Neural cell (in vitro differentiated cells): ENCODE measurements around the gene ACYP2. TPM values are rescaled to one million over a fixed set of nuclear protein-coding genes. Genes with fewer than 3 reads are reported as not detected.

Source experiments
- H2AFZ ChIP-seq: fragments of 200-600, 300-800 bp; sonication (generic), shearing (Covaris generic); 2 replicates; pipeline ENCODE4 v1.6.0; 2014; ENCODE audit warnings: low read depth, mild to moderate bottlenecking, antibody characterized with exemption, low read length, moderate library complexity
- H3F3A ChIP-seq: fragments of 200-600 bp; shearing (Covaris generic); 2 replicates; pipeline ENCODE4 v1.6.1; 2016; ENCODE audit warnings: mild to moderate bottlenecking, moderate library complexity, mixed read lengths, antibody characterized with exemption, low read length; ENCODE audit not compliant: insufficient read depth, poor library complexity, severe bottlenecking
- H3K27ac ChIP-seq: fragments of 200-600, 300-800 bp; sonication (generic), shearing (Covaris generic); 2 replicates; pipeline ENCODE4 v1.5.1; 2014; ENCODE audit warnings: mild to moderate bottlenecking, low read length, moderate library complexity
- H3K27me3 ChIP-seq: fragments of 300-800, 200-600 bp; sonication (generic), shearing (Covaris generic); 2 replicates; pipeline ENCODE4 v1.6.0; 2014; ENCODE audit warnings: mild to moderate bottlenecking, low read depth, low read length, moderate library complexity; ENCODE audit not compliant: insufficient read depth
- H3K36me3 ChIP-seq: fragments of 300-800, 200-600 bp; sonication (generic), shearing (Covaris generic); 2 replicates; pipeline ENCODE4 v1.5.1; 2014; ENCODE audit warnings: mild to moderate bottlenecking, antibody characterized with exemption, low read length, moderate library complexity; ENCODE audit not compliant: insufficient read depth
- H3K4me2 ChIP-seq: fragments of 300-800, 200-600 bp; sonication (generic), shearing (Covaris generic); 2 replicates; pipeline ENCODE4 v1.6.0; 2014; ENCODE audit warnings: mild to moderate bottlenecking, low read length
- H3K4me3 ChIP-seq: fragments of 300-800, 200-600 bp; sonication (generic), shearing (Covaris generic); 2 replicates; pipeline ENCODE4 v1.5.1; 2014; ENCODE audit warnings: mild to moderate bottlenecking, low read length, moderate library complexity
- H3K79me2 ChIP-seq: fragments of 200-600 bp; shearing (Covaris generic); replicated peaks from 2 replicates; pipeline ENCODE4 v1.6.0; 2014; ENCODE audit warnings: mild to moderate bottlenecking, low read length, moderate library complexity; ENCODE audit not compliant: insufficient read depth
- H3K9ac ChIP-seq: fragments of 300-800, 200-600 bp; sonication (generic), shearing (Covaris generic); 2 replicates; pipeline ENCODE4 v1.6.1; 2016; ENCODE audit warnings: mild to moderate bottlenecking, low read length, mixed read lengths
- H3K9me2 ChIP-seq: fragments of 200-600 bp; shearing (Covaris generic); 2 replicates; pipeline ENCODE4 v1.6.1; 2016; ENCODE audit warnings: mild to moderate bottlenecking, low read length, mixed read lengths; ENCODE audit not compliant: insufficient read depth
- H3K9me3 ChIP-seq: fragments of 200-600, 300-800 bp; sonication (generic), shearing (Covaris generic); 2 replicates; pipeline ENCODE4 v1.6.1; 2016; ENCODE audit warnings: mild to moderate bottlenecking, mixed run types, low read length, moderate library complexity, mixed read lengths
- H4K20me1 ChIP-seq: fragments of 200-600 bp; shearing (Covaris generic); 2 replicates; pipeline ENCODE4 v1.6.1; 2016; ENCODE audit warnings: mild to moderate bottlenecking, mixed run types; ENCODE audit not compliant: insufficient read depth
- EP300 ChIP-seq: fragments of 450-650 bp; conservative IDR thresholded peaks from 2 replicates; pipeline ENCODE4 v1.6.1; 2014; ENCODE audit warnings: antibody characterized with exemption, mild to moderate bottlenecking, moderate library complexity; ENCODE audit not compliant: poor library complexity, severe bottlenecking
- EZH2 ChIP-seq: fragments of 200-600, 300-800 bp; shearing (Covaris generic), sonication (generic); IDR thresholded peaks from 2 replicates; pipeline ENCODE4 v1.6.1; 2014; ENCODE audit warnings: antibody characterized with exemption, low read length, borderline replicate concordance, mild to moderate bottlenecking; ENCODE audit not compliant: insufficient read depth, poor library complexity, severe bottlenecking
- MXI1 ChIP-seq: fragments of 450-650 bp; conservative IDR thresholded peaks from 2 replicates; pipeline ENCODE4 v1.6.1; 2014; ENCODE audit warnings: antibody characterized with exemption, mild to moderate bottlenecking; ENCODE audit not compliant: poor library complexity, severe bottlenecking
- POLR2AphosphoS5 ChIP-seq: IDR thresholded peaks from 2 replicates; pipeline ENCODE4 v1.6.1; 2012
- RAD21 ChIP-seq: fragments of 450-650 bp; conservative IDR thresholded peaks from 2 replicates; pipeline ENCODE4 v1.6.1; 2014; ENCODE audit warnings: antibody characterized with exemption, mild to moderate bottlenecking, moderate library complexity
- REST ChIP-seq: IDR thresholded peaks from 2 replicates; pipeline ENCODE4 v1.6.1; 2012; ENCODE audit warnings: borderline replicate concordance
- SMC3 ChIP-seq: fragments of 450-650 bp; conservative IDR thresholded peaks from 2 replicates; pipeline ENCODE4 v1.6.1; 2014; ENCODE audit warnings: antibody characterized with exemption, mild to moderate bottlenecking, moderate library complexity; ENCODE audit not compliant: poor library complexity
- TAF1 ChIP-seq: IDR thresholded peaks from 2 replicates; pipeline ENCODE4 v1.6.1; 2012; ENCODE audit warnings: low read depth
- polyA plus RNA-seq: library from polyadenylated mRNA; depleted of rRNA; stranded (reverse); fragments of >200 nt; gene quantifications from 2 replicates; pipeline ENCODE4 v1.2.3, GENCODE V29; 2014
- TF ChIP-seq, protein P1 (sequence below): fragments of 450-650 bp; IDR thresholded peaks from 2 replicates; pipeline ENCODE4 v1.5.1; 2014; ENCODE audit warnings: antibody characterized with exemption, mild to moderate bottlenecking, moderate library complexity; ENCODE audit not compliant: poor library complexity, severe bottlenecking

The ACYP2 gene
- polyA plus RNA-seq, 1 donor from 2014 or later: 48.2 TPM

GRCh38 chr2:54255230-54256090 is 140.0 kb downstream of the ACYP2 start:
- H2AFZ ChIP-seq: no peak overlapping the region
- TF ChIP-seq EZH2 (no peak), TAF1 (no peak), POLR2AphosphoS5 (no peak), REST (no peak), SMC3 (no peak), MXI1 (no peak), EP300 (no peak), RAD21 (no peak)
- TF ChIP-seq, protein P1, sequence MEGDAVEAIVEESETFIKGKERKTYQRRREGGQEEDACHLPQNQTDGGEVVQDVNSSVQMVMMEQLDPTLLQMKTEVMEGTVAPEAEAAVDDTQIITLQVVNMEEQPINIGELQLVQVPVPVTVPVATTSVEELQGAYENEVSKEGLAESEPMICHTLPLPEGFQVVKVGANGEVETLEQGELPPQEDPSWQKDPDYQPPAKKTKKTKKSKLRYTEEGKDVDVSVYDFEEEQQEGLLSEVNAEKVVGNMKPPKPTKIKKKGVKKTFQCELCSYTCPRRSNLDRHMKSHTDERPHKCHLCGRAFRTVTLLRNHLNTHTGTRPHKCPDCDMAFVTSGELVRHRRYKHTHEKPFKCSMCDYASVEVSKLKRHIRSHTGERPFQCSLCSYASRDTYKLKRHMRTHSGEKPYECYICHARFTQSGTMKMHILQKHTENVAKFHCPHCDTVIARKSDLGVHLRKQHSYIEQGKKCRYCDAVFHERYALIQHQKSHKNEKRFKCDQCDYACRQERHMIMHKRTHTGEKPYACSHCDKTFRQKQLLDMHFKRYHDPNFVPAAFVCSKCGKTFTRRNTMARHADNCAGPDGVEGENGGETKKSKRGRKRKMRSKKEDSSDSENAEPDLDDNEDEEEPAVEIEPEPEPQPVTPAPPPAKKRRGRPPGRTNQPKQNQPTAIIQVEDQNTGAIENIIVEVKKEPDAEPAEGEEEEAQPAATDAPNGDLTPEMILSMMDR: no peak
- no peaks in the 10 kb centered on the region for H3K27me3 ChIP-seq
- H3K4me2 ChIP-seq: no peak overlapping the region
- no peaks in the 10 kb centered on the region for H3K9me3 ChIP-seq
- H3K79me2 ChIP-seq: no peaks in the 10 kb centered on the region
- no peaks in the 10 kb centered on the region for H3F3A ChIP-seq
- no peak overlapping the region for H3K4me3 ChIP-seq
- no peaks in the 10 kb centered on the region for H4K20me1 ChIP-seq
- no peaks in the 10 kb centered on the region for H3K36me3 ChIP-seq
- no peak overlapping the region for H3K9ac ChIP-seq
- no peaks in the 10 kb centered on the region for H3K9me2 ChIP-seq
- no peak overlapping the region for H3K27ac ChIP-seq

DNA sequence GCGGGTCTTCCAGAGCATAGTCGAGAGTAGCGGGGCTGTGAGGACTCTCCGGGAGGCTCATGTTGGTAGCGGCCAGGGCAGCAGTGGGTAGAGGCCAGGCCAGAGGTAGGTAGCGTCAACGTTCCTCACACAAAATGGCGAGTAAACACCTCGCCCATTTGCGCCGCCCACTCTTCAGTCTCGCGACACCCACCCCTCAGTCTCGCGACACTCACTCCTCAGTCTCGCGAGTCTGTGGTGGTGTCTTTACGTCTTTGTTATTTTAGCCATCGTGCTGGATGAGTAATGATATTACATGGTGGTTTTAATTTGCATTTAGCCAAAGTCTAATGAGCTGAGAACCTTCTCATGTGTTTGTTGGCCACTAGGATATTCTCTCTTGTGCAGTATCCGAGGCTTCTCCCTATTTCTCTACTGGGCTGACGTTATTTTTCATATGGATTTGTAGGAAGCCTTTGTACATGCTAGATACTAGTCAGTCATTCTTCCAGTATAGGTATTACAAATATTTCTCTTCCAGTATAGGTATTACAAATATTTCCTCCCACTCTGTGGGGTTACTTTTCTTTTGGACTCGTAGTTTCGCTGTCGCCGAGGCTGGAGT is 140.8 kb downstream of the ACYP2 start, which contains the start of gene TSPYL6:
Gene TSPYL6, minus strand, starts transcription at position 139 of the 604 bp plus-strand sequence. Its CDS starts 78 bp downstream, at position 61.
- no peak within 1 kb of the TSS for H3K9ac ChIP-seq
- no peaks in the 10 kb centered on the region for H4K20me1 ChIP-seq
- no peak within 1 kb of the TSS for H3K27ac ChIP-seq
- H3K36me3 ChIP-seq: no peaks in the 10 kb centered on the region
- no peaks in the 10 kb centered on the region for H3K27me3 ChIP-seq
- H3K79me2 ChIP-seq: no peaks in the 10 kb centered on the region
- no peak within 1 kb of the TSS for H3K4me3 ChIP-seq
- no peaks in the 10 kb centered on the region for H3F3A ChIP-seq
- no peaks in the 10 kb centered on the region for H3K9me3 ChIP-seq
- no peak for TF ChIP-seq EP300
- TF ChIP-seq, protein P1: no peak
- TF ChIP-seq POLR2AphosphoS5: no peak
- no peak for TF ChIP-seq REST
- no peak for TF ChIP-seq RAD21
- TF ChIP-seq EZH2: no peak
- no peak for TF ChIP-seq TAF1
- TF ChIP-seq MXI1: no peak
- no peak within 1 kb of the TSS for H2AFZ ChIP-seq
- no peaks in the 10 kb centered on the region for H3K9me2 ChIP-seq
- H3K4me2 ChIP-seq: no peak within 1 kb of the TSS
